ENCODE results near the gene DUSP2. TPM values are rescaled to one million over a fixed set of nuclear protein-coding genes. Genes with fewer than 3 reads are reported as not detected.

The DUSP2 gene
- total and polyA plus RNA-seq, 2 donors (not counting 1 experiment from before 2014, with no cell fraction given), result 69.8 to 433 TPM

DNA sequence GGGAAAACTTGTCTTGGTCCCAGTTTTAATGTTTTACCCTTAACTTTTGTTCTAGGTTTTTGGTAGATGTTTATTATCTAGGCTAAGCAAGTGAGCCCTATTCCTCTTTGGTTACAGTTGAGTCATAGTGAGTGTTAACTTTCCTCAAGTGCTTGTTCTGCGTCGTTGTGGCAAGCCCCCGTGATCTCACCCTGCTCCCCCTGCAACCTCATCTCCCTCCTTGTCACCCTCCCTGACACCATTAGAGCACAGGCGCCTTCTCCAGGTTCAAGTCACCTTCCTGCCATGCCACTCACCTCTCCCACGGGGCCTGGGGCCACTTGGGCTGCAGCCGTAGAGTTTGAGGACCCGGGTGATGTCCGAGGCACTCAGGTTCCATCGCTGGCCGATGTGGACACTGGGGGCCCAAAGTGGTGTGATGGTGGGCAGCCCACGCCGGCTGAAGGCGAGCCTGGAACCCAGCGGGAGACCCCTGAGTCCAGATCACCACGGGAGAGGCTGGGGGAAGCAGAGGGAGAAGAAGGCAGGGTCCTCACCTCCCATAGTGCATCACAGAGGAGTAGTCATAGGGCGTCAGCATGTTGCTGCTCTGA, 15.6 kb downstream of the DUSP2 start:
- no peak overlapping the region for H3K4me2 ChIP-seq (replicated peaks; ENCODE audit: low read depth, low read length, poor library complexity, severe bottlenecking)
- 72% methylated on average over 14 of the region's 16 CpGs for whole genome bisulfite sequencing (ENCODE audit: insufficient coverage)
- no peaks in the 10 kb centered on the region for H3K36me3 ChIP-seq (replicated peaks in 1 of 2; ENCODE audit: control extremely low read depth in 1 of 2, control insufficient read depth in 1 of 2, extremely low read depth in 1 of 2, insufficient read depth in 2 of 2, low read length in 1 of 2)
- Mint-ChIP-seq H3K4me3 (no peak overlapping the region), H3K4me1 (no peaks in the 10 kb centered on the region), H3K27ac (no peak overlapping the region), H3K9me3 (ENCODE audit: insufficient read depth) (no peaks in the 10 kb centered on the region), H3K27me3 (no peaks in the 10 kb centered on the region)
- no peak overlapping the region for H2AFZ ChIP-seq (ENCODE audit: insufficient read depth, low read depth, low read length, poor library complexity, severe bottlenecking)
- no peak overlapping the region for H3K9ac ChIP-seq (ENCODE audit: low read length)
- no peaks in the 10 kb centered on the region for H3K79me2 ChIP-seq (ENCODE audit: control insufficient read depth, insufficient read depth, low read length)
- TF ChIP-seq EZH2 (IDR thresholded peaks at IDR 0.05; ENCODE audit: borderline replicate concordance, insufficient read depth, low read depth, low read length, poor library complexity, severe bottlenecking) (no peak), CTCF (IDR thresholded peaks at IDR 0.05) (no peak)
- H3K27me3 ChIP-seq (replicated peaks in 1 of 4; ENCODE audit: control extremely low read depth in 1 of 4, control insufficient read depth in 3 of 4, insufficient read depth in 4 of 4, low read length in 3 of 4), result no peaks in the 10 kb centered on the region
- ATAC-seq (ENCODE audit: low read depth) (no peak), DNase-seq (no peak)
- H3K27ac ChIP-seq (ENCODE audit: low read length in 2 of 2), result no peak overlapping the region
- CTCF ChIA-PET, result interaction anchor here (0.7 to 1.9 kb wide), 4 partner anchors 11 to 137 kb away, joined by 3 to 12 read pairs (median 5); no protein-coding TSS in a partner anchor
- intact Hi-C loops (cut with micrococcal nuclease), result no loop called here
- H3K4me1 ChIP-seq (ENCODE audit: control insufficient read depth in 2 of 2, insufficient read depth in 2 of 2, low read length in 2 of 2), result no peaks in the 10 kb centered on the region
- POLR2A ChIA-PET, result no interaction called here
- no peaks in the 10 kb centered on the region for H4K20me1 ChIP-seq (ENCODE audit: control insufficient read depth, insufficient read depth, low read length, poor library complexity, severe bottlenecking)
- H3K4me3 ChIP-seq (ENCODE audit: control extremely low read depth in 1 of 5, extremely low read depth in 1 of 5, insufficient read depth in 1 of 5, low read depth in 2 of 5, low read length in 4 of 5), result no peak overlapping the region
- no peaks in the 10 kb centered on the region for H3K9me3 ChIP-seq (ENCODE audit: control extremely low read depth in 1 of 3, control insufficient read depth in 2 of 3, insufficient read depth in 1 of 3, low read length in 2 of 3)

DNA sequence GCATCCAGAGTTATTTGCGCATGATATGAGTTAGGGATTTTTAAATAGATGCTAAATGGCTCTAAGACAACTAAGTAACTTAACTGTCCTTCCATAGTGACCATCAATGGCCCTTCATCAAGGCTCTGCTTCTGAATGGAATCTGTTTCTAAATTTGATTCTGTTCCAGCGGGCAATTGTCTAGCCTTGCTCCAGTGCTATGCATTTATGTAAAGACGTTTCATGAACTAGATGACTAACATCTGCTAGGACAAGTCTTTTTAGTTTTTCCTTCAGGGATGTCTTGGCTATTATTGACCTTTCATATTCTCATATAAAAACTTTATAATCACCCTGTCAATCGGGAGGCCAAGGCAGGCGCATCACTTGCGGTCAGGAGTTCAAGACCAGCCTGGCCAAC, 16.8 kb downstream of the DUSP2 start:
- Mint-ChIP-seq H3K9me3 (ENCODE audit: insufficient read depth) (no peaks in the 10 kb centered on the region), H3K4me3 (no peak overlapping the region), H3K27me3 (no peaks in the 10 kb centered on the region), H3K27ac (no peak overlapping the region), H3K4me1 (no peaks in the 10 kb centered on the region)
- Histone ChIP-seq H3K36me3 (replicated peaks in 1 of 2; ENCODE audit: control extremely low read depth in 1 of 2, control insufficient read depth in 1 of 2, extremely low read depth in 1 of 2, insufficient read depth in 2 of 2, low read length in 1 of 2) (no peaks in the 10 kb centered on the region), H3K9ac (ENCODE audit: low read length) (no peak overlapping the region), H3K27ac (ENCODE audit: low read length in 2 of 2) (no peak overlapping the region), H2AFZ (ENCODE audit: insufficient read depth, low read depth, low read length, poor library complexity, severe bottlenecking) (no peak overlapping the region), H3K79me2 (ENCODE audit: control insufficient read depth, insufficient read depth, low read length) (no peaks in the 10 kb centered on the region), H3K4me1 (ENCODE audit: control insufficient read depth in 2 of 2, insufficient read depth in 2 of 2, low read length in 2 of 2) (no peaks in the 10 kb centered on the region), H4K20me1 (ENCODE audit: control insufficient read depth, insufficient read depth, low read length, poor library complexity, severe bottlenecking) (no peaks in the 10 kb centered on the region), H3K4me2 (replicated peaks; ENCODE audit: low read depth, low read length, poor library complexity, severe bottlenecking) (no peak overlapping the region), H3K9me3 (ENCODE audit: control extremely low read depth in 1 of 3, control insufficient read depth in 2 of 3, insufficient read depth in 1 of 3, low read length in 2 of 3) (peaks cover 0 to under 1% (median 0%) of the 10 kb centered on the region in 3 donors), H3K27me3 (replicated peaks in 1 of 4; ENCODE audit: control extremely low read depth in 1 of 4, control insufficient read depth in 3 of 4, insufficient read depth in 4 of 4, low read length in 3 of 4) (no peaks in the 10 kb centered on the region), H3K4me3 (ENCODE audit: control extremely low read depth in 1 of 5, extremely low read depth in 1 of 5, insufficient read depth in 1 of 5, low read depth in 2 of 5, low read length in 4 of 5) (no peak overlapping the region)
- intact Hi-C loops (cut with micrococcal nuclease), result no loop called here
- TF ChIP-seq EZH2 (IDR thresholded peaks at IDR 0.05; ENCODE audit: borderline replicate concordance, insufficient read depth, low read depth, low read length, poor library complexity, severe bottlenecking) (no peak), CTCF (IDR thresholded peaks at IDR 0.05) (no peak)
- 95% methylated on average over 4 of the region's 6 CpGs for WGBS (ENCODE audit: insufficient coverage)
- CTCF ChIA-PET, result interaction anchor here (1.0 to 1.6 kb wide), 2 partner anchors 8 to 10 kb away, joined by 3 to 5 read pairs; no protein-coding TSS in a partner anchor
- ATAC-seq (ENCODE audit: low read depth) (no peak), DNase-seq (no peak)
- POLR2A ChIA-PET, result no interaction called here

All from B cell (primary cell).